IMR-90 (cell line): ENCODE results near the gene ADGRD1. TPM values are rescaled to one million over a fixed set of nuclear protein-coding genes. Genes with fewer than 3 reads are reported as not detected.

ENCODE experiments used
- ATAC-seq: fragments of 200-7000 bp; cut with Tn5 transposase; 2 replicates; pipeline ENCODE4 v1.9.1; 2020; ENCODE audit warnings: low read depth, mild to moderate bottlenecking, moderate library complexity
- BruUV-seq: library from RNA; stranded (reverse); fragments of 400-500 nt; replicated peaks from 2 replicates; lab custom pipeline; 2021; lab: Mats Ljungman, UMichigan
- CTCF ChIA-PET: fragments of 300-600 bp; formaldehyde crosslinking; extraction: SDS; loops from one replicate; lab custom pipeline; 2021; ENCODE audit warnings: antibody characterized with exemption; lab: Yijun Ruan, JAX
- POLR2A ChIA-PET: fragments of 300-600 bp; sonication (Branson Sonifier 250); formaldehyde crosslinking; loops from one replicate; lab custom pipeline; 2022; ENCODE audit warnings: antibody characterized with exemption; ENCODE audit not compliant: unreplicated experiment; lab: Charles Lee
- DNase-seq: peaks from one replicate; pipeline ENCODE4 v3.0.0; 2013
- H2AFZ ChIP-seq: replicated peaks from 2 replicates; pipeline ENCODE3; 2013; ENCODE audit warnings: low read length, mild to moderate bottlenecking; ENCODE audit not compliant: poor library complexity
- H2AK5ac ChIP-seq: 2 replicates; pipeline ENCODE4 v1.6.1; 2013; ENCODE audit warnings: low read depth, low read length, inconsistent platforms
- H2AK9ac ChIP-seq: replicated peaks from 2 replicates; pipeline ENCODE3; 2013; ENCODE audit warnings: mild to moderate bottlenecking, low read depth, low read length, moderate library complexity; ENCODE audit not compliant: poor library complexity
- H2BK120ac ChIP-seq: 2 replicates; pipeline ENCODE4 v1.6.1; 2013; ENCODE audit warnings: low read depth, low read length, inconsistent platforms
- H2BK15ac ChIP-seq: 3 replicates; pipeline ENCODE4 v1.6.1; 2013; ENCODE audit warnings: low read depth, low read length, inconsistent platforms
- H2BK20ac ChIP-seq: 2 replicates; pipeline ENCODE4 v1.6.1; 2013; ENCODE audit warnings: low read depth, mild to moderate bottlenecking, inconsistent platforms, low read length, moderate library complexity
- H2BK5ac ChIP-seq: 2 replicates; pipeline ENCODE4 v1.6.1; 2013; ENCODE audit warnings: mild to moderate bottlenecking, low read depth, low read length, inconsistent platforms; ENCODE audit not compliant: poor library complexity, severe bottlenecking
- H3K14ac ChIP-seq: replicated peaks from 2 replicates; pipeline ENCODE4 v1.6.1; 2013; ENCODE audit warnings: low read depth, low read length, inconsistent platforms
- H3K18ac ChIP-seq: 2 replicates; pipeline ENCODE4 v1.6.1; 2013; ENCODE audit warnings: low read depth, low read length, control low read depth
- H3K23ac ChIP-seq: 2 replicates; pipeline ENCODE4 v1.6.1; 2013; ENCODE audit warnings: low read depth, low read length, inconsistent platforms
- H3K27ac ChIP-seq: 2 replicates; pipeline ENCODE4 v1.5.1; 2013; ENCODE audit warnings: mild to moderate bottlenecking, control low read depth, low read length; ENCODE audit not compliant: insufficient read depth
- H3K27me3 ChIP-seq: 2 replicates; pipeline ENCODE4 v1.6.1; 2013; ENCODE audit warnings: low read length; ENCODE audit not compliant: control insufficient read depth, insufficient read depth
- H3K36me3 ChIP-seq: 2 replicates; pipeline ENCODE4 v1.6.1; 2013; ENCODE audit warnings: low read length, mixed read lengths; ENCODE audit not compliant: control insufficient read depth, insufficient read depth
- H3K4ac ChIP-seq: 2 replicates; pipeline ENCODE4 v1.6.1; 2013; ENCODE audit warnings: low read depth, low read length, inconsistent platforms
- H3K4me1 ChIP-seq: 2 replicates; pipeline ENCODE4 v1.6.1; 2013; ENCODE audit warnings: low read length, mixed read lengths; ENCODE audit not compliant: control insufficient read depth, insufficient read depth
- H3K4me2 ChIP-seq: 2 replicates; pipeline ENCODE4 v1.6.1; 2013; ENCODE audit warnings: low read depth, mild to moderate bottlenecking, control low read depth, low read length, moderate library complexity
- H3K4me3 ChIP-seq: 2 replicates; pipeline ENCODE4 v1.5.1; 2013; ENCODE audit warnings: low read depth, mild to moderate bottlenecking, control low read depth, low read length, moderate library complexity; ENCODE audit not compliant: insufficient read depth
- H3K56ac ChIP-seq: 2 replicates; pipeline ENCODE4 v1.6.1; 2013; ENCODE audit warnings: low read length, inconsistent platforms; ENCODE audit not compliant: insufficient read depth; ENCODE audit errors: extremely low read depth
- H3K79me1 ChIP-seq, 2 experiments: 2 replicates each; pipeline ENCODE4 v1.6.1; 2013; ENCODE audit warnings: low read length in 2 of 2, inconsistent platforms in 1 of 2, low read depth in 1 of 2
- H3K9ac ChIP-seq: 2 replicates; pipeline ENCODE4 v1.6.1; 2013; ENCODE audit warnings: low read depth, low read length, control low read depth
- H3K9me1 ChIP-seq: 2 replicates; pipeline ENCODE4 v1.6.1; 2013; ENCODE audit warnings: low read length, inconsistent platforms; ENCODE audit not compliant: insufficient read depth
- H3K9me3 ChIP-seq: 2 replicates; pipeline ENCODE4 v1.6.1; 2013; ENCODE audit warnings: low read length; ENCODE audit not compliant: control insufficient read depth, insufficient read depth
- H4K20me1 ChIP-seq: 2 replicates; pipeline ENCODE4 v1.6.1; 2013; ENCODE audit warnings: low read length, inconsistent platforms; ENCODE audit not compliant: insufficient read depth
- H4K5ac ChIP-seq: 2 replicates; pipeline ENCODE4 v1.6.1; 2013; ENCODE audit warnings: mild to moderate bottlenecking, low read depth, low read length, control low read depth
- H4K8ac ChIP-seq, 2 experiments: 2 replicates each; pipeline ENCODE4 v1.6.1; 2013; ENCODE audit warnings: low read depth in 2 of 2, low read length in 2 of 2, control low read depth in 1 of 2, inconsistent platforms in 1 of 2
- H4K91ac ChIP-seq: 2 replicates; pipeline ENCODE4 v1.6.1; 2013; ENCODE audit warnings: low read depth, low read length, inconsistent platforms; ENCODE audit not compliant: insufficient read depth
- BHLHE40 ChIP-seq: fragments of 150-350 bp; IDR thresholded peaks from 2 replicates; pipeline ENCODE4 v1.6.1; 2016; ENCODE audit warnings: mild to moderate bottlenecking, low read depth, low read length
- CEBPB ChIP-seq: IDR thresholded peaks from 2 replicates; pipeline ENCODE4 v1.6.1; 2012; ENCODE audit warnings: low read depth, low read length, improper control_type of control experiment
- ELK1 ChIP-seq: fragments of 150-350 bp; IDR thresholded peaks from 2 replicates; pipeline ENCODE4 v1.6.1; 2016; ENCODE audit warnings: low read depth, mild to moderate bottlenecking, low read length, moderate library complexity, borderline replicate concordance
- MAFK ChIP-seq: IDR thresholded peaks from 2 replicates; pipeline ENCODE4 v1.6.1; 2012; ENCODE audit warnings: low read depth, low read length, improper control_type of control experiment
- MXI1 ChIP-seq: IDR thresholded peaks from 2 replicates; pipeline ENCODE4 v1.6.1; 2012; ENCODE audit warnings: low read depth, mild to moderate bottlenecking, low read length, moderate library complexity, borderline replicate concordance
- NFE2L2 ChIP-seq: fragments of 150-350 bp; IDR thresholded peaks from 2 replicates; pipeline ENCODE4 v1.6.1; 2016; ENCODE audit warnings: low read depth, mild to moderate bottlenecking, low read length
- RAD21 ChIP-seq: IDR thresholded peaks from 2 replicates; pipeline ENCODE4 v1.6.1; 2012; ENCODE audit warnings: low read length, improper control_type of control experiment
- RCOR1 ChIP-seq: IDR thresholded peaks from 2 replicates; pipeline ENCODE4 v1.6.1; 2012; ENCODE audit warnings: mild to moderate bottlenecking, low read length, improper control_type of control experiment; ENCODE audit not compliant: insufficient replicate concordance
- RFX5 ChIP-seq: IDR thresholded peaks from 2 replicates; pipeline ENCODE4 v1.8.0; 2012; ENCODE audit warnings: low read depth, mild to moderate bottlenecking, low read length, moderate library complexity
- SMC3 ChIP-seq: fragments of 150-350 bp; IDR thresholded peaks from 2 replicates; pipeline ENCODE4 v1.6.1; 2016; ENCODE audit warnings: low read depth, mild to moderate bottlenecking, antibody characterized with exemption, low read length, moderate library complexity
- WGBS, 2 experiments: methylation state at CpG; one replicate each; pipeline versions ENCODE4 v1.1.5 to v1.1.7; 2013; ENCODE audit warnings: missing lambda C conversion rate in 2 of 2; ENCODE audit not compliant: insufficient read length in 1 of 2; ENCODE audit errors: extremely low coverage in 2 of 2; 5-methylcytosine and 5-hydroxymethylcytosine counted together
- dilution Hi-C: fragments of 300-500 bp; cut with HindIII; formaldehyde crosslinking; loops from one replicate; pipeline ENCODE4 v1.14.3; 2018; ENCODE audit warnings: low sequenced_read_pairs; ENCODE audit not compliant: unreplicated experiment
- in situ Hi-C: fragments of 300-500 bp; cut with MboI; formaldehyde crosslinking; loops from 3 replicates; pipeline ENCODE4 v1.14.3; 2019; ENCODE audit warnings: low sequenced_read_pairs, inconsistent platforms, mixed read lengths
- intact Hi-C: fragments of 100-400 bp; cut with micrococcal nuclease; formaldehyde crosslinking; loops from 2 replicates; pipeline ENCODE4 v1.10.0; 2022
- polyA plus RNA-seq, 3 experiments: library from polyadenylated mRNA; depleted of rRNA; stranded (reverse); fragments of >200 nt; gene quantifications; 2 replicates each; pipeline ENCODE4 v1.2.3, GENCODE V29; 2012; ENCODE audit warnings: low replicate concordance in 1 of 3
- total RNA-seq: library from RNA; depleted of rRNA; stranded (reverse); fragments of >200 nt; gene quantifications from 2 replicates; pipeline ENCODE4 v1.2.3, GENCODE V29; 2012

ADGRD1 gene
- total and polyA plus RNA-seq, 2 of the 4 experiments (the other 2 are of a cell fraction): not detected

DNA sequence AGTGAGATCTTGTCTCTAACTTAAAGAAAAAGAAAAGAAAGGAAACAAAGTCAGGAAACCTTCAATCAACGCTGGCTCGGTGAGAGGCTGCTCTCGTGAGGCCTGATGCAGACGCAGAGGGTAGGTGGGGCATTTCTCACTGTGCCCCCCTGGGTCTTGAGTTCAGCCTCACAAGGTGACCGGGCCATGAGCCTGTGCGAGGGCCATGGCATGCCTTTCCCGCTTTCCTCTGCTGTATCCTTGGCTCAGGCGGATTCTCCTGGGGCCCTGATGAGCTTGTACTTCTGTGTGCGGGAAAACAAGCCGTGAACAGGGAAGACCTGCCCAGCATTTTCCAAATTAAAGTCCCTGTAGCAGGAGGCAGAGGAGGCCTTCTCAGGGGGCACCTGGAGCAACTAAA is 20.2 kb downstream of the ADGRD1 start:
- intact Hi-C loops: no loop called here
- no peaks in the 10 kb centered on the region for H3K36me3 ChIP-seq
- no peak overlapping the region for H3K56ac ChIP-seq
- H2BK120ac ChIP-seq: no peak overlapping the region
- H2BK15ac ChIP-seq: no peak overlapping the region
- TF ChIP-seq NFE2L2 (no peak), MAFK (no peak), RFX5 (no peak), ELK1 (no peak), SMC3 (no peak), RCOR1 (no peak), MXI1 (no peak), BHLHE40 (no peak), CEBPB (no peak), RAD21 (no peak)
- in situ Hi-C loops: no loop called here
- no peaks in the 10 kb centered on the region for H3K27me3 ChIP-seq
- H4K8ac ChIP-seq: no peak overlapping the region
- no peaks in the 10 kb centered on the region for H3K9me1 ChIP-seq
- no peak overlapping the region for H2BK5ac ChIP-seq
- no peak overlapping the region for H2BK20ac ChIP-seq
- H3K4me3 ChIP-seq: no peak overlapping the region
- no TSS peak for BruUV-seq
- no peak overlapping the region for H2AK9ac ChIP-seq
- dilution Hi-C loops: no loop called here
- no peak overlapping the region for H3K4me2 ChIP-seq
- no peaks in the 10 kb centered on the region for H3K4me1 ChIP-seq
- no peak overlapping the region for H2AFZ ChIP-seq
- H3K4ac ChIP-seq: no peak overlapping the region
- H4K20me1 ChIP-seq: no peaks in the 10 kb centered on the region
- H4K5ac ChIP-seq: no peak overlapping the region
- H3K14ac ChIP-seq: no peak overlapping the region
- H3K23ac ChIP-seq: no peak overlapping the region
- ChIA-PET POLR2A (no interaction called here), CTCF (no interaction called here)
- WGBS, 2 experiments: 51% methylated on average over 2 of the region's 10 CpGs; no CpG with 5 or more reads in 1 of the 2 experiments
- no peak for ATAC-seq
- no peak overlapping the region for H3K27ac ChIP-seq
- no peak overlapping the region for H3K9ac ChIP-seq
- no peak overlapping the region for H4K91ac ChIP-seq
- H3K79me1 ChIP-seq: no peaks in the 10 kb centered on the region
- peaks cover 22% of the 10 kb centered on the region for H3K9me3 ChIP-seq
- H2AK5ac ChIP-seq: no peak overlapping the region
- no peak for DNase-seq
- H3K18ac ChIP-seq: no peak overlapping the region
